Measurements from ENCODE around the gene MRPL51.

DNA sequence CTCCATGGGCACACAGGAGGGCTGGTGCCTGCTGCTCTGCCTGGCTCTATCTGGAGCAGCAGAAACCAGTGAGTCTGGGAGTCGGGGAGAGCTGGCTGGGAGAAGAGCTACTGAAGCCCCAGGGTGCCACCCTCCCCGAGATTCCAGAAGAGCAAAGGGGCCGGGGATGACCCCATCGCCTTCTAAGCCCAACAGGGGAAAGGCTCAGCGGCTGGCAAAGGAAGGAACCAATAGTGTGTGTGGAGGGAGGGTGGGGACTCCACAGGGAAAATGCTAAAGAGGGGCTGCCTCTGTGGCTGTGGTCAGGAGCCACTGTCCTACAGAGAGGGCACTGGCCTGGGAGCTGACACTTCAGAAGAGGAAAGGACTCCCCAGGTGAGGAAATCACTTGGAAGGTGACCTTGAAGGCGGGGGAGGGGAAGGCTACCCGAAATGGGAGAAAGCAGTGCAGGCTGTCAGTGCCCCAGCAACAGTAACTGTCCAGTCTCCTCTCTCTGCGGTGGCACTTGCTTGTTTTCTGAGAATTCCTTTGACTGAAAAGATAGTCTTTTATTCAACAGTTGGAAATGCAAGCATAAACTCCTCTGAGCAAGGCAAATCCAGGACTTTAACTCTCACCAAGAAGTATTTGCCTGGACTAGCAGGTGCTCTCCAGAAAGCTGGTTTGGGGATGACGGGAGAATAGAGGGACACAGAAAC lies 40.7 kb downstream of the MRPL51 start:
- TF ChIP-seq CTCF (IDR thresholded peaks at IDR 0.05; ENCODE audit: poor library complexity, severe bottlenecking): no peak
- TF ChIP-seq EZH2 (IDR thresholded peaks at IDR 0.05; ENCODE audit: borderline replicate concordance, insufficient read depth, low read length, poor library complexity, severe bottlenecking): no peak

All from neural cell (in vitro differentiated cells).